ENCODE measurements around the gene PRIMA1. TPM values are rescaled to one million over a fixed set of nuclear protein-coding genes. Genes with fewer than 3 reads are reported as not detected.

Gene PRIMA1
- total RNA-seq, 1 experiment from 2014 or later = 0.02 TPM

DNA sequence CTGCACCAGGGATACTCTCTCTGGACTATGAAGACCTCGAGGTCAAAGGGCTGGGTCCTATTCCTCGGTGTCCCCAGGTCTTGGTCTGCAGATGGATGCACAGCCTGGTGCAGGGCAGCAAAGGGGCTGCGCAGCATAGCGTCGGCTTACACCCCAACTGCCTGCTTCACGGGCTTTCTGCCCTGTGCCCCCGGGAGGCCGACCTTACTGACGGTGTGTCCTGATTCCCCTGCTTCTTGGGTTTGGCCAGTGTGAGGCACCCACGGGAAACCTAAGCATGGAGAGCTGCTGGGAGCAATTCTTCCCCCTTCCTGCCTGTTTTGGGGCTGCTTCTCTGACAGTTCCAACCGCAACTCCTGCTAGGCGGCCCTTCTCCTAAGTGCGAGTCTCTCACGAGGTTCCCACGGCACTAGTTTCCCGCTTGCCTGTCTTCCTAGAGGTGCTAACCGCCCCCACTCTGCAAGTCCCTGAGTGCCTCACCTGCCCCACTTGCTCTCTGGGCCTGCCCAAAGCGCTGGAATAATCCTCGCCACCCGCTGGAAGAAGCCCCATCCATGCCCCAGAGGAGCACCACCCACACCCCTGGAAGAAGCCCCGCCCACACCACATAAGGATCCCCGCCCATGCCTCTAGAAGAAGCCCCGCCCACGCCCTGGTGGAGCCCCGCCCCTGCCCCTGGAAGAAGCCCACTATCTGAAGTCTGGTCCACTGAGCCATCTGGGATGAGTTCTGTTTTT lies 54.0 kb downstream of the PRIMA1 start:
- DNase-seq (ENCODE audit: extremely low read depth, low read depth) = no peak

DNA sequence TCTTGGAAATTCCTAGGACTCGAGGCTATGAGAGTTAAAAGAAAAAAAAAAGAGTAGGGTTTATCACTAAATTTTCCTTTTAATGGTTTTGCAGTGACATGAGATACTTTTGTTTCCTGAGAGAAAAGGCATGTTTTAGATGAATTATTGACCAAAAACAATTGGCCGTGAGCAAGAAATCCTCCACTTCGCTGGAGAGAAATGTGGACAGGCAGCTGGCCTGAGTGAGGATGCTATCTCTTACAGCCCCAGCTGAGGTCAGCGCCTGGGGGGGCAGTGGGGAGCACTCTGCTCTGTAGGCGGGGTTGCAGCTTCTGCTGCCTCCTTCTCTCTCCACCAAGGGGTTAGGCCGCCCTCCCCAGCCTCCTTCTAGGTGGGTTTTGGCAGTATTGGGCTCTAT lies 54.7 kb downstream of the PRIMA1 start:
- no peak for DNase-seq (ENCODE audit: extremely low read depth, low read depth)

DNA sequence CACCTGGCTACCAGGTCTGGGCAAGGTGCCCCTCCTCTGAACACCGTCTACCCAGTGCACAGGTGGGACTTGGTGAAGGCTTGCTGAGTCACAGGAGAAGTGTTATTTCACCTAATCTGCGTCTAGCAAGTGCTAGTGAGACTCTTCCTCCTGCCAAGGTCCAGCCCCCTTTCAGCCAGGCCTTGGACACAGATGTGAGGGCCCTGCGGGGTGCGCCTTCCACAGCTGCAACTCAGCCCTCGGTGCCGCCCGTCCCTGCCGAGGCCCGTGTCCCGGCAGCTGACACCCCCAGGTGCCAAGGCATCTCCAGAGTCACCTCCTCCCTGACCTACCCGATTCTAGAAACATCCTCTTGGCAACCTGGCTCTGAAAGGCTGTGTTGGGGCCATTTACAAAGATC lies 55.1 kb downstream of the PRIMA1 start:
- no peak for DNase-seq (ENCODE audit: extremely low read depth, low read depth)

DNA sequence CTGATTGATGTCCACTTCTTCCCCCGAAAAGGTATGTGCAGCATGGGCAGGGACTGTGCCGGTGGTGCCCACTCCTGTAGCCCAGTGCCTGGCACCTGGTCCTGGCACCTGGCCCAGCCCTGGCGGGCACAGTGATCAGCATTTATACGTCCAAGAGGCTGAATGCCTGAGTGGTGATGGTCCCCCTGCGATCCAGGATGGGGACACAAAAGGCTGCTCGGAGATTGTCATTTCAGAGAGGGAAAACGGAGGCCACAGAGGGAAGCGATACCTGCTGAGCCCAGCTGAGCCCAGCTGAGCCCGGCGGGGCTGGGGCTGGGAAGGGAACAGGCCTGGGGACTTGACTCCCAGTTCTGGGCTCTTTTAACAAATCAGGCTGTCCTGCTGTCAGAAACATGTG lies 55.8 kb downstream of the PRIMA1 start:
- no peak for DNase-seq (ENCODE audit: extremely low read depth, low read depth)

DNA sequence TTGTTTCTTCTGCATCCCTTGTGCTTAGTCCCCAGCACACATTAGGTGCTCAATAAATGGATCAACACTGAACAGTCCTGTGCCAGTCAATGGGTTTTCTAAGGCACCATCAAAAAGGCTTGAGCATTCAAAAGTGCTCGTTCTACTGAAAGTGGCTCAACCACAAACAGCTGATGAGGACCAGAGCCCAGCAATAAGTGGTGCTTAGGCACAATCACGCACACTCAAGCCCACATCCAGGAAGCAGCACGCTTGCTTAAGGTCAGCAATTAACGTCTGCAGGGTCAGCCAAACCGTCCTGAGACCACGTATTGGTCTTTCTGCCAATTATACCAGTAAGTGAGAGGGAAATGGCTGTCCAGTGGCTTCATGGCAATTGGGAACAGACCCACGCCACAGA lies 56.5 kb downstream of the PRIMA1 start:
- no peak for DNase-seq (ENCODE audit: extremely low read depth, low read depth)

DNA sequence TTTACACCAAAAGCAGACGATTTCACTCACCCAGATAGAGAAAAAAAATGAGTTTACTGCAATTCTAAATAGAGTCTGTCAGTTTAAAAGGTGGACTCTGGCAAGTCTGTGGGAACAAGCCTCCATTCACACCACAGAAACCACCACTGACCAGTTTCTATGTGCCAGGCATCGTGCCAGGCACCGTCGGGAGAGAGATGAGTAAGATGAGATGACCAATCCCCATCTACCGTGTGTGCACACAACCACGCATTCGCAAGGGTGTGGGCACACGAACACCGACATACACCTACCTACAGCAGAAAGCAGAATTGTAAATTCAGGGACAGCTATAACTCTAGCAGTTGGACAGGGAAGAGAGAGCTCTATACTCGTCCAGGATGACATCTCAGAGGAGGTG lies 58.3 kb downstream of the PRIMA1 start:
- DNase-seq (ENCODE audit: extremely low read depth, low read depth) = no peak

DNA sequence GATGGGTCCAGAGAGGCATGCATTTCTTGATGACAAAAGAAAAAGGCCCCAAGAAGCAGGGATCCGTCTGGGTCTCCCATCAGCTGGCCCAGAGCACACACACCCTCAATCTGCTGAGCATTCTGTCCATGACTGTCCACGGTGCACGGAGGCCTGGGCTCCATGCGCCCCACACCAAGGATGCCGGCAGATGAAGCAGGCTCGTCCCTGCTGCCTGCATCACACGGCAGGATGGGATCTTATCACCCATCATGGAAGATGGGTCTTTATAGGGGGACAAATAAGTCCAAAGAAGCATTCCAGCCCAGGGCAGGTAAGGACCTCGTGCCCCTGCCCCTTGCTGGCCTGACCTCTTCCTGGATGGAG lies 59.7 kb downstream of the PRIMA1 start:
- DNase-seq (ENCODE audit: extremely low read depth, low read depth) = no peak

DNA sequence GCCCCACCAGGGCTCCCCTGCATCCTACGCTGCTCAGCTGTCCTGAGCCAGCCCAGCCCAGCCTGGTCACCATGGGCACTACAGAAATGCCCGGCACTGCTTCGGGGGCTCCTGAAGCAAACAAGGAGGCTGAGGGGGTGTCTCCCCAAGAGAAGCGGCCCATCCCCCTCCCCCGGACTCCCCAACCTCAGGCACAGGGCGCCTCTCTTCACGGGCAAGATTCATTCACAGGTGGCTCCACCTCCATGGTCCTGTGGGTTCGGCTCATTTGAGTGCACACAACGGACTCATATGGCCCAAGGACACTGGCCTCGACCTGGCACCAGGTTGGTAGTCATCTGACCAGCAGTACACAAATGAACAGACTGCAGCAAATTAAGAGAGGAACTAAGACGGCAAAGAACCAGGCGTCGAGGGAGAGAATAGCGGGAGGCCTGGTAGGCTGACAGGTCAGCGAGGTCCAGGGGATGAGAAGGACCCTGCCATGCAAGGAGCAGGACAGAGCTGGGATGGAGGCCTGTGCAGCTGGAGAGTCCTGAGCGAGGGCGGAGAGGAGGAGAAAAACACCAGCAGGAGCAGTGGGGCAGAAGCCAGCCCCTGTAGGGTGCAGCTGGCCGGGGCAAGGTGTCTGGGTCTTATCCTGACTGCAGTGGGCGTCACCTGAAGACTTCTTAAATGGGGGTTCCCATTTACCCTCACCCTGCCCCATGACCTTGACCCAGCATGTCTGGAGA lies 60.2 kb downstream of the PRIMA1 start:
- no peak for DNase-seq (ENCODE audit: extremely low read depth, low read depth)

DNA sequence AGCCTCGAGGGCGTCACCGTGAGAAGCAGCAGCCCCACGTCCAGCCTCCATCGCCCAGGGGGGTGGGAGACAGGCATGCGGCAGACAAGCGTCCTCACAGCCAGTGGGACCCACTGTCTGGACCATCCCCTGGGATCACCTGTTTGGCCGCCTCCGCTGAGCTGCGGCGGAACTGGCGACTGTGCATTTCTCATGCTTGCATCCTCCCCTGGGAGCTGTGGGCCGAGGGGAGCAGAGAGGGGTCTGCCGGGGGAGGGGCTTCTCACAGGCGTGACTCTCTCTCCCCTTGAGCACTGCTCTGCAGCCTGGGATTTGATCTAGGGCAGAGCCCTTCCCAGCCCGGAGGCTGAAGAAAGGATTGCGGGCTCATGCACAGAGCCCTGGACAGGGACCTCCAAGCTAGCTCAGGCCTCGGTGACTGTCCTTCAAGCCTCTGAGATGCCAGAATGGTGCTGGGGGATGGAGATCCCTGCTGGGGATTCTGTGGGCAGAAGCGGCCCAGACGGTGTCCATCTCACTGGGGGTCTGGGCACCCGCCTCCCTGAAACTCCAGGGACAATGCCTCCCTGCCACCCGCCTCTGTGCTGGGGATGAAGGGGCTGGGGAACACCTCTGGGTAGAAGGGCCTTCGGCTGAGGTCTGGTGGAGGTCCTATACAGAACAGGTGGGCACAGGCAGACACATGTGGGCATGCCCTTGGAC lies 61.1 kb downstream of the PRIMA1 start:
- no peak for DNase-seq (ENCODE audit: extremely low read depth, low read depth)

DNA sequence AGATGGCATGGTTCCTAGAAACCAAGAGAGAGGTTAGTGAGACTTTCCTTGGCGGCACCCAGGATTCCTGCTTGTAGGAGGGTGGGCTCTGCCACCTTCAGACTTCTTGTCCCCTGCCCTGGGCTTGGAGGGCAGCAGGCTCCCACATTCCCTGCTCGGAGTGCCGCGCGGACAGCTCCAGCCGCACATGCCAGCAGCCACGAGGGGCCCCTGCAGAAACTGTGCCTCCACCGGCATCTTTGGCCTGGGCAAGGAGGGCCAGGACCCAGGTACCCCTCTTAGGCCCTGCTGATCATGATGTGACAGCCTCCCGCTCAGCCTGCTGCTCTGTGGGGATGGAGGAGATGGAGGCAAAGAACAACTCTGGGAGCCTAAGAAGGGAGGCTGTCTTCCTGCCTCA lies 62.3 kb downstream of the PRIMA1 start:
- no peak for DNase-seq (ENCODE audit: extremely low read depth, low read depth)

DNA sequence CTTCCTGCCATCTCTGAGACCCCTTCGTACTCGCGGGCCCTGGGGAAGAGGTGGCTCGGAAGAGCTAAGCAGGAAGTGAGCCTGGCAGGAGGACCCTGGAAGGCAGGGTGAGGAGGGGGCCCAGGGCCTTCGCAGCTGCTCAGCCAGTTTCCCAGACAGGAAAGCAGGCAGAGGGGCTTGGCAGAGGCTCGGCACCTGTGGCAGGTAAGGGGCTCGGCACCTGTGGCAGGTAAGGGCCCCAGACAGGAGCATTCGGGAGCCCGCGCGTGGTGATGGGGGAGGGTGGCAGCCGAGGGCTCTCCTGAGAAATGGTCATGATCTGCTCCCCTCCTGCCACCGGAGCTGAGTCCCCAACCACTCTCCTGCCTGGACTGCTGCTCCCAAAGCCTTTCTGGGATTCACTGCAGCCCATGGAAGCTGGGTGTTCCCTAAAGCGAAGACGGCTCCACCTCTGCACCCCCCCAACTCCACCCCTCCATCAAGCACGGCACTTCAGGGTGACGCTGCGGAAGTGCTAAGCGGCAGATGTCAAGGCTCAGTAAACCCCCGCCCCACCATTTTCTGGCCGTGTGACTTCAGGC lies 63.2 kb downstream of the PRIMA1 start:
- DNase-seq (ENCODE audit: extremely low read depth, low read depth) = no peak

DNA sequence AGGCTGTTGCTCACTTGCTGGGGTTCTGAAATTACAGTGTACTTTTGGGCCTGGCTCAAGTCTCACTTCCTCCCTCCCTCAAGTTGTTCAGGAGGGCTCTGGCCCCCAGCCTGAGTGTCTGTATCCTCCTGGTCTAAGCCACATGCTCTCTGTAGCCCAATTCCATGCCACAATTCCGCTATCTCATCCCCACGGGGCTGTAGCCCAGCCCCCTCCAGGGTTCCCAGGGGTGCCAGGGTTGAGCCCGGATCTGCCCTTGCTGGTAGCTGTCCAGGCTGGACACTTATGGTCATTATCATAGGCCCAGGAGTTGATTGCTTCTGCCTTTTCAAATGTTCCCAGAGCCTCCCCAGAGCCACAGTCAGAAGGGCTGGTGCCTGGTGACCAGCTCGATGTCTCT lies 65.3 kb downstream of the PRIMA1 start:
- no peak for DNase-seq (ENCODE audit: extremely low read depth, low read depth)

DNA sequence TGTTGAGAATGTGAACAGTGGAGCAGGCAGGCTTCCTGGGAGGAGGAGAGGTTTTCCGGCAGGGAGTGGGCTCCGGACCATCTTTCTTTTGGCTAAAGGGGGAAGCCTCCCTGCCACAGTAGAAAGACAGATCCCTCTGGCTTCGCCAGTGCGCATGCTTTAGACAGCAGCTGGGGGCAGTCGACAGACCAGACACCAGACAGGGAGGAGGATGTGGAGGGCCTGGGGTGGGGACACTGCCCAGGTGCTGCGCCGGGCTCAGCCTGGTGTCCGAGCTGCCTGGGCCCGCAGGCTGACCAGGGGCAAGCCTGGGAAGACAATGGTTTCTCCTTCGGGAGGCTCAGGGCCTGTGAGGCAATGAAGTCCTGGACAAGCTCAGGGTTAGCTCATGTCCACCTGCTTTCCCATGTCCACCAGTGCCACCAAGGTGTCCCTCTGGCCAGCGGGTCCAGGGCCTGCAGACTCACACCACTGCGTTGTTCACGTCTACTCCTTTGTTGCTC lies 67.3 kb downstream of the PRIMA1 start:
- DNase-seq (ENCODE audit: extremely low read depth, low read depth) = no peak

DNA sequence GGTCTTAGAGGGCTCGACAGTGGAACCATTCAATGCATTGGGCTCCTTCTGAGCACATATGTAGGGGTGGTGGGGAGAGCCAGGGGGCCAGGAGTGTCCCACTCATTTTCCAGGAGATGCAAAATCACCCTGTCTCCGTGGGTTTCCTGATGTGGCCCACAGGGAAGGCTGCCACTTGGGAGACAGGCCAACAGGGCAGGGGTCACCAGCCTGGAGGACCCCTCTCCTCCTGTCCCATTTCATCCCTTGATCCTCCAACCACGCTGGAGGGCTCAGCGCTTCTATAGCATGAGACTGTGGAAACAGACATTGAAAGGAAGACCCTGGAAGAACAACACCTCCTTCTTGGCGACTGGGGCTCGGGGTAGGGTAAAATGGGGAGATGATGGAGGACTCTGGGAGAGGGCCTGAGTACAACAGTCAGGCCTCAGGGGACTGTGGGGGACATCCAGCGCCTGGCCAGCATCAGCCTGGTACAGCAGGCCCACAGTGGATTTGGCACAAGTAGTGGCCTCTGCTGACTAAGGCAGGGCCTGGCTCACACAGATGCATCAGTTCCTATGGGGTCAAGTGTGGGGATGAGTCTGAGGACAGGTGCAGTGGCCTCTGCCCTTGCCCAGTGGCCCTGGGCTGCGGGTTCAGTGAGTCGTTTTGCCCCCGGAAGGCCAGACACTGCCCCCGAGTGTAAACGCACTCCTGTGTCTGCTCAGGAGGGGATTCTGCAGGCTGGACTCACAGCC lies 68.0 kb downstream of the PRIMA1 start:
- no peak for DNase-seq (ENCODE audit: extremely low read depth, low read depth)

DNA sequence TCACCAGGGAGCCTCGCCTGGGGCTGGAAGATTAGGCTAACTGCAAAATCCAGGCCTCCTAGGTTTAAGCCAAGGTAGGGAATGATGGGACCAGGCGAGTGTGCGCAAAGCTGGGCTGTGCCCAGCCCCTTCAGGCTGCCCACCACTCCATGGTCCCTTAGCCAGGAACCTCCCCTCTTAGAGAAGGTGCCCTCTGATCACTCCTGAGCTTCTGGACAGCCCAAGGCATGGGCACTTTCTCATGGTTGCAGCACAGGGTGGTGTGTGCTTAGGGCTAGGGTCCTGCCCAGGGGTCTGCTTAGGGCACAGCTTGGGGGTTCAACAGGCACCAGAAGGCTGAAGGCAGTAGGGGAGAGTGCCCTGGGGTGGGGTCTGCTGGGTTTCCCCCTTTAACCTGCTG lies 69.0 kb downstream of the PRIMA1 start:
- no peak for DNase-seq (ENCODE audit: extremely low read depth, low read depth)

DNA sequence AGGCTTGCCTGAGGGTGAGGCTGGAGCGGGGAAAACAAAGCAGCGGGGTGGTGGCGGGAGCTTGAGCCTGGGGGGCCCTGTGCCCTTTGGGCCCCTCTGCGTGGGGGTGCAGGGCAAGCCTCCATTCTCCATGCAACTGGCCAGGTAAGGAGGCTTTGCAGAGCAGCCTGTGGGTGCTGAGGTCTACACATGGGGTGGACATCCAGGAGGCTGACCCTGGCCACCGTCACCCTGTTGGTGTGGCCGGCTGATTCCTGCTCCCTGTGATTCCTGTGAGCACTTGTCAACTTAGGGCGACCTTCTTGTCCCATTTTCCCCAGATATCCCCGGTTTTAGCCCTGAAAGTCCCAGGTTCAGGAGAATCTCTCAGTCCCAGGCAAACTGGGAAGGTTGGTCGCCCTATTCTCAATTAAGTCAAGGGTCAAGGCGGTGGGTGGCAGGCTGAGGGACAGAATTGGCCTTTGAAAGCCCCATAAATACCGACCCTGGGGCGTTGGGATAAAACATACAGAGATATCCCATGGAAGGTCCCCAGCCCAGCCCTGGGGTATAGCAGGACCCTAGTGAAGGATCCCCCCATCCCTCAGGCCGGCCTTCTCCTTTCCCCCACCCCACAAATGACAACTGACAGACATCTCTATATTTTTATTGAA lies 70.5 kb downstream of the PRIMA1 start:
- no peak for DNase-seq (ENCODE audit: extremely low read depth, low read depth)

DNA sequence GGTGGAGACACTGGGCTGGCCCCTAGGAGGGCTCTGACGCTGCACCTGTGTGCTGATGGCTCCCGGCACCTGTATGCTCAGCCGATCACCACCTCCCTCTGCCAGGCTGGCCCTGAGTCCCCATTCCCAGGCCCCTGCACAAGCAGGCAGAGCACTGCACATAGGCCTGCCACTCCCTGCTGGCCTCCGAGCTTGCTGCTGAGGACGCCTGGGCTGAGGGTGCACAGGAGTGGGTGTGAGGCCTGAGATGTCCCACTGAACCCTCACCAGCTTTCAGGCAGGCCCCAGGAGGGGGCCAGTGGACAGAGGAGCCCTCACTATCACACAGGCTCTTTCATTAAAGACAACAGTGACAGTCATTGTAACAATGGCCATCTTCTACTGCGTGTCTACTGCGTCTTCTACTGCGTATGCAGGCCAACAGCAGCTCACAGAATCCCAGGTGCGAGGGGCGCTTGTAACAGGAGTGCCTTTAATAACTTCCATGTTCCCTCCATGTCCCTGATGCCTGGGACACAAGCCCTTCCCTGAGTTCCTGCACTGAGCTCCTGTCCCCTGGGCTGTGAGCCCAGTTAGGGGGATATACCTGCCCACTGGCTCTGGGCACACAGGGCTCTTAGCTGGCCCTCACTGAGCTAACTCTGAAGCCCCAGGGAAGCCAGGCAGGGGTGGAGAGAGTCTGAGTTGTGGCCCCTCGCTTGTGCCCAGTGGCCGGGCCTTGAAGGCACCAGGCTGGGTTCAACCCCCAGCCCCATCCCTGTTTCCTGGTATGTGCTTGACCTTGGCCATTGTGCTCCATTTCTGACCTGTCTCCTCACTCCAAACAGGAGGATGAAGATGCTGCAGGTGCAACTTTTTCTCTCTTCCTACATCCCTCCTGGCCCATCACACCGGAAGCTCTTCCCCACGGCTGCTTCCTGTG lies 71.3 kb downstream of the PRIMA1 start:
- DNase-seq (ENCODE audit: extremely low read depth, low read depth) = no peak

DNA sequence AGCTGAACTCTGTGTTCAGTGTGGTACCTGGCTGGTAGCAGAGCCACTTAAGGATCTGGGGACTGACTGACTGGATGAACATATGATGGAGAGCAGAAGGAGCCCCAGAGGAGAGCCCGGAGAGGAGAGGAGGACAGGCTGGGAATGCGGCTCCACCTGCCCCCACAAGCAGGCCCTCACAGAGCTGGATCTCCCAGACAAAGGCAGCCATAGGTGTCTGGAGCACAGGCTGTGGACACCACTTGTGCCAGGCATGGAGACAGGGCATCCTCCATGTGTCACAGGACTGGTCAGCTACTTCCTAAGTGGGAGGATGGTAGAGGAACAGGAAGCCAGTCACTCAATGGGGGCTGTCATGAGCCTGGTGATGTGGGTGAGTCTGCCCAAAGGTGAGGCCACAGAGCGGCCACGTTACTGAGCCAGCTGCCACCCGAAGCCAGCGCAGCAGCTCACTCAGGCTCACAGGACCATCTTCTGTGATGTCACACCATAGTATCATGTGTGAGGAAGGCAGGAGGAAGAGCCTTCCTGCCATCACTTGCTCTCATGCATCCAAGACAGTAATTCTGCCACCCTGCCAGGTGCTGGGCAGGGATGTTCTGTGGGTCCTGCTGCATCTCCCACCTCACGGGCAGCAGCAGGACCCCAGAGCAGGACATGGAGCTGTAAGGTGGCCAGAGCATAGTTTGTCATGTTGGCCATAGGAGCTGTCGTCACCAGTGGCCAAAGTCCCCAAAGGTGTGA lies 72.1 kb downstream of the PRIMA1 start:
- DNase-seq (ENCODE audit: extremely low read depth, low read depth) = no peak
